Glomerular endothelial cell (primary cell): ENCODE measurements around the gene TRIM33. TPM values are rescaled to one million over a fixed set of nuclear protein-coding genes. Genes with fewer than 3 reads are reported as not detected.

Experiments
- DNase-seq: peaks from one replicate; pipeline ENCODE4 v3.0.0-alpha.2; 2011; ENCODE audit warnings: low read depth, low spot score; ENCODE audit errors: extremely low read depth
- total RNA-seq: library from RNA; depleted of rRNA; stranded (reverse); fragments of >200 nt; gene quantifications from 2 replicates; pipeline ENCODE4 v1.2.3, GENCODE V29; 2015

The TRIM33 gene
- total RNA-seq, 1 donor from 2014 or later, result 27.0 TPM

DNA sequence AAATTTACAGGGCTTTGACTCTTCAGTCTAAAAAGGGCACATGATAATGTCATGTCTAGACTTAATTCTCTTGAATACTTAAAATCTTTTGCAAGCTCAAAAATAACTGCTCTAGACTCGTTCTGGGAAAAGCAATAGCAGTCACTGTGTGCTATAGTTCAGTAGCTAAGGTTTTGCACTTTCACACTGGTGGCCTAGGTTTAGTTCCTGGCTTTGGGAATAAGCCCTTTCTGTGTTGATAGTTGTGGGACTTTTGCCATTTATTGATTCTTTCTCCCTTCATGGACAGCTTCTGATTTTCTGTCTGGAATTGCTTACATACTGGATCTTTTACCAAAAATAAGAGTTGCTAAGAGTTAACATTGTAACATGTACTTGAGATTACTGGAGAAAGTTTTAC, 151.2 kb downstream of the TRIM33 start:
- DNase-seq, result no peak

DNA sequence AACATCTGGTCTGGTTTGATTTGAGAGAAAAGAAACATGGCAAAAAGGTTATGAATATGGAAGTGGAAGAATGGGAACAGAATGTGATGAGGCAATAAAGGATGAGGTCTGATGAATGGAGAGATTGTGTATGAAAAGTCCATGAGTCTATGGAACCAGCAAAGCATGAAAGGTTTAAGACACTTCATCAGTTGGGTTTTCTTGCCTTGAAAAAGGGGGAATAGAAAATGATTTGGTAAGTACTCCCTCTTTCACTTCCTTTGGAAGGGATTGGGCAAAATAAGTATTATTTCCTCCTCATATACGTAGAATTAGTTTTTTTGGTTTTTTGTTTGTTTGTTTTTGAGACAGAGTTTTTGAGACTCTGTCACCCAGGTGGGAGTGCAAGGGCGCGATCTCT, 155.8 kb downstream of the TRIM33 start:
- DNase-seq, result no peak

- no peak for DNase-seq
Measured at GRCh38 chr1:114353262-114353661, 157.7 kb downstream of the TRIM33 start.

DNA sequence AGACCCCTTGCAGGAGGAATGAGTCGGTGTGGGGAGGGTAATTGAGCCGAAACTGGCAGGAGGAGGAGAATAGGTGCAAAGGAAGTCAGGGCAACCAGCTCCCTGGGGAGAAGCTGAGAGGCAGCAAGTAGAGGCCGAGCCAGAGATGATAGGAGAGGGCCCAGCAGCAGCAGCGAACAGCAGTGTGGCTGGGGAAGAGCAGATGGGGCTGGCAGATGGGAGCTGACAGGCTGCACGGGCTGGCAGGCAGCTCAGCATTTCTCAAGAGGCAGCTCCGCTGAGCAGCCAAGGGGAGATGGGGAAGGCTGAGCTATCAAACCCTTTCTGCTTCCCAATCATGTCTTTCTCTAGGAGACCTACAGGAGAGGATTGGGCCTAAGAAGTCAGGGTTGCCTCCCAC, 158.2 kb downstream of the TRIM33 start:
- DNase-seq, result no peak

DNA sequence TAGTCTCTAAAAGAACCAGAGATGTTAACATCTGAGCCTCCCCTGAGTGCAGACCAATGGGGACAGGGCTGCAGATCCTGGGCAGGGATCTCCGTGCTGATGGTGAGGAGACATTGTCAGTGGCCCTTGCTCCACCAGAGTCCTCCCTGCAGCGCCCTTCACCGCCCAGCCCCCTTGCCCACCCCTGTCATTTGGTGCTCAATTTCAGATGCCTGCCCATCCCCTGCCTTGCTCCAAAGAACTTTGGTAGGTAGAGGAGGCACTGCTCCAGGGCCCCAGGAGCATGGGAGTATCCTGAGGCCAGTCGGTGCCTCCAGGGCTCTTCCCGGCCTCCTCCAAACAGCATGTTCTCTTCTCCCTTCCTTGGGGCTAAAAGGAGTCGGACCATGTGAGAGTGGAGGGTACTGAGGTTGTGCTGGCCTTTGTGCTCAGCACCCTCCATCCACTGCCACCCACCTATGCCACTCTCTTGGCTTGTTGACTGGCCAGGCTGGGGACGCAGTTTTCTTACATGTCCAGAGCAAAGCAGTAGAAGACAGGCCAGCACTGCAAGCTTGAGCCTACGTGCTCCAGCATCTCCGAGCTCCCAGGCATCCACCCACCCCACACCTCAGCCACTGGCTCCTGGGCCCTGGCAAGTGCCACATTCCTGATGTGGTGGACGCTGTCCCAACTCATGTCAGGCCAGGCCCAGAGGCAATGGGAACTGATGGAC, 160.1 kb downstream of the TRIM33 start:
- no peak for DNase-seq

GRCh38 chr1:114349891-114350605, 161.0 kb downstream of the TRIM33 start:
- DNase-seq, result no peak

DNA sequence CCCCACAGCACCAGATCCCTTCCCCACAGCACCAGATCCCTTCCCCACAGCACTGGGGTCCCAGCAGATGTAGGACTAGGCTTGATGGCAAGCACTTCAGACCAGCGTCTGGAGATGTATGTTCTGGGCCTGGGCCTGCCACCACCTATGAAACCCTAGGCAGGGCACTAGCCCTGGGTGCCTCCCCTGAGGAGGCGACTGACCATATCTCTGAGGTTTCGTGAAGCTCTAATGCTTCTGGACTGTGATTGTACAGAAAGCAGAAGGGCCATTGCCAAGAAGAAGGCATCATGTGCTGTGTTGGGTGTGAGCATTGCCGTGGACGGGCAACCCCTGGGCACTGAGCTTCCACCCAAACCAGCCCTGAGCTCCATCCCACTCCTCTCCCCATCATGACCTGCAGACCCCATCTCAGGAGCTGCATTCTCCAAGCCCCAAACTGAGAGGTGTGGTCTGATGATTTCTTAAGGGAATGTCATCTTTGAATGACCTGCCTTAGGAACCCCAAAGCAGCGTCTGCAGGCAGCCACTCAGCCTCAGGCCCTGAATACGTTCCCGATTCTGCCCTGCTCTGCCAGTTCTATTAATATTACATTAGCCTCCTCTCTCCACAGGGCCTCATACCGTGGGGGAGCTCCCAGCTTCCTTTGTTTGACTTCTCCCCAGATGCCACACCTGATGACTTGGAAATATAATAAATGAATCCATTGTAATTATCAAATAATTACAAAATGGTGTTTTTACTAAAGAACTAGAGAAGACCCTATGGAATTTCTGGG, 163.4 kb downstream of the TRIM33 start:
- no peak for DNase-seq

- DNase-seq, result peak; percentile 54
Measured at GRCh38 chr1:114346480-114347029, 164.4 kb downstream of the TRIM33 start.

- no peak for DNase-seq
Measured at GRCh38 chr1:114345930-114346479, 165.0 kb downstream of the TRIM33 start.

GRCh38 chr1:114344656-114345055, 166.3 kb downstream of the TRIM33 start:
- no peak for DNase-seq

Other genes with a start within 250 kb of the TRIM33 start
- gene BCAS2, start 70.4 kb upstream of the TRIM33 start, total RNA-seq, result 42.5 and 45.1 TPM in 2 replicates
- gene DENND2C, start 158.8 kb upstream of the TRIM33 start, total RNA-seq, result 1.2 and 1.3 TPM in 2 replicates
- gene AMPD1, start 184.3 kb upstream of the TRIM33 start, total RNA-seq, result not detected in 2 replicates
- 69.8 and 73.7 TPM in 2 replicates for gene NRAS, start 205.6 kb upstream of the TRIM33 start, total RNA-seq
- 539 and 645 TPM in 2 replicates for gene CSDE1, start 246.8 kb upstream of the TRIM33 start, total RNA-seq